ENCODE measurements around the gene BCAS3. TPM values are rescaled to one million over a fixed set of nuclear protein-coding genes. Genes with fewer than 3 reads are reported as not detected.

Gene BCAS3
- total RNA-seq, 6 experiments from 2014 or later = 9.2 to 22.1 (median 14.2) TPM

GRCh38 chr17:61366076-61366714 lies 688.5 kb downstream of the BCAS3 start:
- ATAC-seq (peak in 2 of 4 donors; percentile 33 to 34), DNase-seq (no peak)
- Histone ChIP-seq H3K9me3 (no peaks in the 10 kb centered on the region), H3K27me3 (no peaks in the 10 kb centered on the region), H3K27ac (no peak overlapping the region), H3K4me3 (no peak overlapping the region), H3K36me3 (no peaks in the 10 kb centered on the region), H3K4me1 (no peaks in the 10 kb centered on the region)
- intact Hi-C loops (cut with DNase I) = no loop called here
- TF ChIP-seq CTCF (IDR thresholded peaks at IDR 0.05) (no peak), POLR2A (IDR thresholded peaks at IDR 0.05) (no peak)
- WGBS (ENCODE audit: insufficient coverage, low coverage, low lambda C conversion rate, missing lambda C conversion rate) = 94% methylated on average over 7 of the region's 8 CpGs

- H3K36me3 ChIP-seq = no peaks in the 10 kb centered on the region
- TF ChIP-seq POLR2A (IDR thresholded peaks at IDR 0.05) = no peak
- TF ChIP-seq CTCF (IDR thresholded peaks at IDR 0.05) = no peak
- WGBS (ENCODE audit: insufficient coverage, low coverage, low lambda C conversion rate, missing lambda C conversion rate) = 52% methylated on average over 12 of the region's 19 CpGs
- H3K27me3 ChIP-seq = no peaks in the 10 kb centered on the region
- no peak overlapping the region for H3K27ac ChIP-seq
- peak; percentile 26 to 80 (median 70) for ATAC-seq
- no peaks in the 10 kb centered on the region for H3K4me1 ChIP-seq
- DNase-seq = no peak
- intact Hi-C loops (cut with DNase I) = no loop called here
- H3K4me3 ChIP-seq = no peak overlapping the region
- H3K9me3 ChIP-seq = no peaks in the 10 kb centered on the region
Measured at GRCh38 chr17:61366715-61367413, 689.2 kb downstream of the BCAS3 start.

GRCh38 chr17:61368049-61368831 lies 690.6 kb downstream of the BCAS3 start:
- ATAC-seq = no peak
- intact Hi-C loops (cut with DNase I) = no loop called here
- 93% methylated on average over 9 of the region's 27 CpGs for WGBS (ENCODE audit: insufficient coverage, low coverage, low lambda C conversion rate, missing lambda C conversion rate)
- H3K4me1 ChIP-seq = no peaks in the 10 kb centered on the region
- no peaks in the 10 kb centered on the region for H3K36me3 ChIP-seq
- H3K27ac ChIP-seq = no peak overlapping the region
- TF ChIP-seq CTCF (IDR thresholded peaks at IDR 0.05) (no peak), POLR2A (IDR thresholded peaks at IDR 0.05) (no peak)
- no peaks in the 10 kb centered on the region for H3K9me3 ChIP-seq
- H3K27me3 ChIP-seq = no peaks in the 10 kb centered on the region
- DNase-seq = no peak
- no peak overlapping the region for H3K4me3 ChIP-seq

GRCh38 chr17:61368832-61369450 lies 691.3 kb downstream of the BCAS3 start:
- WGBS (ENCODE audit: insufficient coverage, low coverage, low lambda C conversion rate, missing lambda C conversion rate) = 94% methylated on average over 3 of the region's 7 CpGs
- no peak overlapping the region for H3K4me3 ChIP-seq
- H3K27ac ChIP-seq = no peak overlapping the region
- TF ChIP-seq POLR2A (IDR thresholded peaks at IDR 0.05) (no peak), CTCF (IDR thresholded peaks at IDR 0.05) (no peak)
- no peaks in the 10 kb centered on the region for H3K27me3 ChIP-seq
- no peak for DNase-seq
- intact Hi-C loops (cut with DNase I) = no loop called here
- H3K9me3 ChIP-seq = no peaks in the 10 kb centered on the region
- H3K36me3 ChIP-seq = no peaks in the 10 kb centered on the region
- no peak for ATAC-seq
- no peaks in the 10 kb centered on the region for H3K4me1 ChIP-seq
